ENCODE data around the gene CEMIP. TPM values are rescaled to one million over a fixed set of nuclear protein-coding genes. Genes with fewer than 3 reads are reported as not detected.

Gene CEMIP
- polyA plus RNA-seq, 3 donors: not detected

DNA sequence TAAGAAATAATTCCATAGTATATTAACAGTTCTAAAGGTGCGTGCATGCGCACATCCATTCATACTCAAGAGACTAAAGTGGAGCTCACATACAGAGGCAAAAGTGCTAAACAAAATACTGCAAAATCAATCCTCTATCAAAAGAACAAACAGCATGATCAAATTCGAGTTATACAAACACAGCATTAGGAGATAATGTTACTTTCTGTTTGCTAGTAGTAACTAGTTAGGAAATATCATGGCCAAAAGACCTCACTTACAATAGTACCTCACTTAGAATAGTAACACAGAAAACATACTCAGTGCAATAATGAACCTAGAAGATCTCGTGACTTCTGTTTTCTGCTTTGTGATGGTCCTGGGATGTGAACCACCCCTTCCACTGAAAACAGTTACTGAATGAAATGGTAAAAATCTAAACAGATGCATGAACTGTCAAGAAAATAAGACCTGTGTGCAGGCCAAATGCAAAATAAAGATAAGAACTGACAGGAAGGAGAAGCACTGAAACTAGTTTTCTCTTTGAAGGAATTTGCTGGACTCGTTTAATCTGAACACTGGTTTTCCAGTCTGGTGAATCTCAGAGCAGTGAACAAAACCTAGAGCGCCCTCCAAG is 20.9 kb upstream of the CEMIP start:
- H3K4me3 ChIP-seq (replicated peaks in 1 of 3; ENCODE audit: low read depth in 2 of 3, low read length in 3 of 3): no peak overlapping the region
- H3K36me3 Mint-ChIP-seq: peaks cover 0 to 7% of the 10 kb centered on the region in 2 donors
- no peaks in the 10 kb centered on the region for H3K4me1 ChIP-seq (ENCODE audit: control insufficient read depth in 1 of 2, insufficient read depth in 2 of 2, low read length in 2 of 2)
- H3K9ac ChIP-seq (ENCODE audit: insufficient read depth, low read length, poor library complexity, severe bottlenecking): no peak overlapping the region
- H3K27ac ChIP-seq (ENCODE audit: low read depth in 1 of 2, low read length in 2 of 2): no peak overlapping the region
- no peaks in the 10 kb centered on the region for H3K9me3 ChIP-seq (replicated peaks in 1 of 2; ENCODE audit: control insufficient read depth in 1 of 2, insufficient read depth in 1 of 2, low read length in 2 of 2)
- peaks cover 0 to 3% (median 0%) of the 10 kb centered on the region in 7 donors for H3K9me3 Mint-ChIP-seq
- H3K4me3 Mint-ChIP-seq: no peak overlapping the region
- no peak overlapping the region for H2AFZ ChIP-seq (ENCODE audit: insufficient read depth, low read depth, low read length, poor library complexity, severe bottlenecking)
- H4K20me1 ChIP-seq (ENCODE audit: insufficient read depth, low read length): no peaks in the 10 kb centered on the region
- H3K27me3 Mint-ChIP-seq (ENCODE audit: low read depth in 3 of 3): peaks cover 0 to 3% (median 2%) of the 10 kb centered on the region in 3 donors
- 14% methylated on average over 1 of the region's 6 CpGs for WGBS (ENCODE audit: insufficient coverage)
- H3K27me3 ChIP-seq (ENCODE audit: control insufficient read depth in 2 of 2, insufficient read depth in 2 of 2, low read length in 2 of 2): no peaks in the 10 kb centered on the region
- TF ChIP-seq CTCF (IDR thresholded peaks at IDR 0.05): no peak
- H3K4me2 ChIP-seq (replicated peaks; ENCODE audit: extremely low read depth, low read length, poor library complexity, severe bottlenecking): no peak overlapping the region
- no peak for DNase-seq
- H3K27ac Mint-ChIP-seq: no peak overlapping the region
- no peaks in the 10 kb centered on the region for H3K79me2 ChIP-seq (ENCODE audit: insufficient read depth, low read length)
- intact Hi-C loops (cut with micrococcal nuclease): no loop called here
- no peaks in the 10 kb centered on the region for H3K4me1 Mint-ChIP-seq
- H3K36me3 ChIP-seq (replicated peaks in 1 of 2; ENCODE audit: control insufficient read depth in 1 of 2, insufficient read depth in 2 of 2, low read length in 2 of 2): no peaks in the 10 kb centered on the region

DNA sequence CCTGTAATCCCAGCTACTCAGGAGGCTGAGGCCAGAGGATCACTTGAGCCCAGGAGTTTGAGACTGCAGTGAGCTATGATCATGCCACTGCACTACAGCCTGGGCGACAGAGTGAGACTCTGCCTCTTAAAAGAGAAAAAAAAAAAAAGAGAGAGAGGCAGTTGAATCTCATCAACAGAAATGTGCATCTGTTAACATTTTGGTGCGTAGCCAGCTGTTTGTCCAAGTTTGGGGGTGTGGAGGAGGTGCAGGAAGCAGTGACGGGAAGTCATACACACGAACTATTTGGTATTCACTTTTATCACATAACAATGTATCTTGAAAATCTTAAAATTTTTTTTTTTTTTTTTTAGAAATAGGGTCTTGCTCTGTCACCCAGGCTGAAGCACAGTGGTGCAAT is 18.2 kb upstream of the CEMIP start:
- H3K36me3 ChIP-seq (replicated peaks in 1 of 2; ENCODE audit: control insufficient read depth in 1 of 2, insufficient read depth in 2 of 2, low read length in 2 of 2): no peaks in the 10 kb centered on the region
- Mint-ChIP-seq H3K27ac (no peak overlapping the region), H3K36me3 (no peaks in the 10 kb centered on the region), H3K4me3 (no peak overlapping the region), H3K27me3 (ENCODE audit: low read depth in 3 of 3) (peaks cover 0 to 4% (median 3%) of the 10 kb centered on the region in 3 donors), H3K4me1 (no peaks in the 10 kb centered on the region), H3K9me3 (peaks cover 0 to 3% (median 0%) of the 10 kb centered on the region in 7 donors)
- no peak for DNase-seq
- H2AFZ ChIP-seq (ENCODE audit: insufficient read depth, low read depth, low read length, poor library complexity, severe bottlenecking): no peak overlapping the region
- H4K20me1 ChIP-seq (ENCODE audit: insufficient read depth, low read length): no peaks in the 10 kb centered on the region
- no peaks in the 10 kb centered on the region for H3K27me3 ChIP-seq (ENCODE audit: control insufficient read depth in 2 of 2, insufficient read depth in 2 of 2, low read length in 2 of 2)
- TF ChIP-seq CTCF (IDR thresholded peaks at IDR 0.05): no peak
- H3K9ac ChIP-seq (ENCODE audit: insufficient read depth, low read length, poor library complexity, severe bottlenecking): no peak overlapping the region
- H3K4me1 ChIP-seq (ENCODE audit: control insufficient read depth in 1 of 2, insufficient read depth in 2 of 2, low read length in 2 of 2): no peaks in the 10 kb centered on the region
- no peaks in the 10 kb centered on the region for H3K79me2 ChIP-seq (ENCODE audit: insufficient read depth, low read length)
- H3K9me3 ChIP-seq (replicated peaks in 1 of 2; ENCODE audit: control insufficient read depth in 1 of 2, insufficient read depth in 1 of 2, low read length in 2 of 2): no peaks in the 10 kb centered on the region
- intact Hi-C loops (cut with micrococcal nuclease): no loop called here
- 0% methylated on average over 1 of the region's 4 CpGs for WGBS (ENCODE audit: insufficient coverage)
- no peak overlapping the region for H3K27ac ChIP-seq (ENCODE audit: low read depth in 1 of 2, low read length in 2 of 2)
- no peak overlapping the region for H3K4me2 ChIP-seq (replicated peaks; ENCODE audit: extremely low read depth, low read length, poor library complexity, severe bottlenecking)
- H3K4me3 ChIP-seq (replicated peaks in 1 of 3; ENCODE audit: low read depth in 2 of 3, low read length in 3 of 3): no peak overlapping the region
